Fibroblast of mammary gland (primary cell): ENCODE results near the gene JARID2.

ENCODE experiments used
- DNase-seq: peaks from one replicate; pipeline ENCODE4 v3.0.0-alpha.2; 2010; ENCODE audit warnings: low read depth
- H3K4me3 ChIP-seq: 2 replicates; pipeline ENCODE4 v1.5.1; 2011; ENCODE audit warnings: low read depth, mild to moderate bottlenecking, low read length, moderate library complexity; ENCODE audit not compliant: control insufficient read depth
- TF ChIP-seq, protein P1 (sequence below): conservative IDR thresholded peaks from 2 replicates; pipeline ENCODE4 v1.5.1; 2011; ENCODE audit warnings: low read depth, low read length, inconsistent platforms; ENCODE audit not compliant: control insufficient read depth, insufficient read depth

JARID2 gene

DNA sequence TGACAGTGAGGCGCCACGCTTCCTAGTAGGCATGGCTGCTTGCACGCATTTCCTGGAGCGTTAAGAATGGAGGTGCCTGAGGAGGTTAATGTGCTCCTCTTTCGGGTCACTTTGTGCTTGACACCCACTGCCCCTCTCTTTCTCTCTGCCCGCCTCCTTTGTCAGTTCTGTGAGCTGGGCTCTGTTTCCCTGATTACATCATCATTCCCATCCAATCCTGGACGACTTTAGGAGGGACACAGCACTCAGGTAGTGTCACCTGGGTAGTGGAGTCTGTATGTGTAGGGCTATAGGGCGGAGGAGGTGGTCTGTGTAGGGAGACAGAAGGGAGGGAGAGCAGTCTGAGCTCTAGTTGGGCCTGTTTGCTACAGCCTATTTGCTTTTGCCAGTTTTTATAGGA lies 136.8 kb downstream of the JARID2 start:
- TF ChIP-seq, protein P1, sequence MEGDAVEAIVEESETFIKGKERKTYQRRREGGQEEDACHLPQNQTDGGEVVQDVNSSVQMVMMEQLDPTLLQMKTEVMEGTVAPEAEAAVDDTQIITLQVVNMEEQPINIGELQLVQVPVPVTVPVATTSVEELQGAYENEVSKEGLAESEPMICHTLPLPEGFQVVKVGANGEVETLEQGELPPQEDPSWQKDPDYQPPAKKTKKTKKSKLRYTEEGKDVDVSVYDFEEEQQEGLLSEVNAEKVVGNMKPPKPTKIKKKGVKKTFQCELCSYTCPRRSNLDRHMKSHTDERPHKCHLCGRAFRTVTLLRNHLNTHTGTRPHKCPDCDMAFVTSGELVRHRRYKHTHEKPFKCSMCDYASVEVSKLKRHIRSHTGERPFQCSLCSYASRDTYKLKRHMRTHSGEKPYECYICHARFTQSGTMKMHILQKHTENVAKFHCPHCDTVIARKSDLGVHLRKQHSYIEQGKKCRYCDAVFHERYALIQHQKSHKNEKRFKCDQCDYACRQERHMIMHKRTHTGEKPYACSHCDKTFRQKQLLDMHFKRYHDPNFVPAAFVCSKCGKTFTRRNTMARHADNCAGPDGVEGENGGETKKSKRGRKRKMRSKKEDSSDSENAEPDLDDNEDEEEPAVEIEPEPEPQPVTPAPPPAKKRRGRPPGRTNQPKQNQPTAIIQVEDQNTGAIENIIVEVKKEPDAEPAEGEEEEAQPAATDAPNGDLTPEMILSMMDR, result no peak
- H3K4me3 ChIP-seq, result no peak overlapping the region
- DNase-seq, result no peak

DNA sequence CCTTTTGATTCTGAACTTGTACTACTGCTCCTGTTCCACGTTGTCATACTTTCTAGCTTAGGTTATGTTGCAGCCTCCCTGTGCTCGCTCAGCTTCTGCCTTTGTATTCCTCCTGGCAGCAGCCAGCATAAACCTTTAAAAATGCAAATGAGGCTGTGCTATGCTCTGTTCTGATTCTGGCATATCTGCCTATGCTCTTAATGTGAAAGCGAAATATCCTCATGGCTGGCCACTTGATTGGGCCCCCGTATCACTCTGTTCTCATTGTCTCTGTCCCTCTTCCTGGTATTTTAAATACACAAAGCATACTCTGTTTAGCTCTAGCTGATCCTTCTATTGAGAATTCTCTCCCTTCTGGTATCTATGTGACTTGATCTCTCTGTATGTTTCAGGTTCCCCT lies 139.0 kb downstream of the JARID2 start:
- no peak for DNase-seq
- H3K4me3 ChIP-seq, result no peak overlapping the region
- TF ChIP-seq, protein P1, result no peak

DNA sequence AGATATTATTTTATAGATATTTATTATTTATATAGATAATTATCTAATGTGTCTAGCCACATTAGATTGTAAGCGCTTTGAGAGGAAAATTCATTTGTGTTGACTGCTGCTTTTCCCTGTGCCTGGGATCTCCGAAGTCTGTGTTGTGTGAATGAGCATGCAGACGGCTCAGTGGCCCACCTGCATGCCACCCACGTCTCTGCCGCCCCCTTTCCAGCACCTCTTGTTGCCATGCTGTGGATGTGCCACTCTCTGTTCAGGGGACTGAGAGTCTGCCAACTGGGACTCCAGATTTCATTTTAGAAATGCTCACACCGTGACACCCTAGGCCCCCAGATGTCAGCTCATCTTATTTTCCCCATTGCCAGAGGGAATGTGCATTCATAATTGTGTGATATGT lies 139.7 kb downstream of the JARID2 start:
- no peak for DNase-seq
- H3K4me3 ChIP-seq, result no peak overlapping the region
- TF ChIP-seq, protein P1, result no peak

DNA sequence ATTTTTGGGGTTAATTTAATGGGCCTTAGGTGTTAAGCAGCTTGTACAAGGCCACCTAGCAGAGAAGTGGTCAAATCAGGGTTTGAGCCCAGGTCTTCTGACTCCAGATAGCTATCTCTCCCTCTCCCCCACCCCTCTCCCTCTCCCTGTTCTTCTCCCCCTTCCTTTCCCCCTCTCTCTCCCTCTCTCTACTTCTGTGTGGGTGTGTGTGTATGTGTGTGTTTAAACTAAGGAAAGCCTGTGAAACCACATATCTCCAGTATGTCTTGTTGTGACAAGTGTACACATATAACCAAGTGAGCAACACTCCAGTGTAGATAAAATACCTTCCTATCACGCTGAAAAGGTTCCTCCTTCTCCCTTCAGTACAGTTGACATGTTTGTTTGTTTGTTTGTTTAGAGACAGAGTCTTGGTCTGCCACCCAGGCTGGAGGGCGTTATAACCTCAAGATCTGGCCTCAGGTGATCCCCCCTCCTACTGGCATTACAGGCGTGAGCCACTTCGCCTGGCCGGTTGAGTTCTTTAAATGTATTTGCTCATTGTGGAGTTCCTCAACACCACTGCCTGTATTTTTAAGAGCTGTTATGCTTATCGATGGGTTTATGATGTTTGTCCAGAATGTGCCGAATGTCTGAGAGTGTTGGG lies 140.4 kb downstream of the JARID2 start:
- TF ChIP-seq, protein P1, result no peak
- H3K4me3 ChIP-seq, result no peak overlapping the region
- DNase-seq, result no peak

DNA sequence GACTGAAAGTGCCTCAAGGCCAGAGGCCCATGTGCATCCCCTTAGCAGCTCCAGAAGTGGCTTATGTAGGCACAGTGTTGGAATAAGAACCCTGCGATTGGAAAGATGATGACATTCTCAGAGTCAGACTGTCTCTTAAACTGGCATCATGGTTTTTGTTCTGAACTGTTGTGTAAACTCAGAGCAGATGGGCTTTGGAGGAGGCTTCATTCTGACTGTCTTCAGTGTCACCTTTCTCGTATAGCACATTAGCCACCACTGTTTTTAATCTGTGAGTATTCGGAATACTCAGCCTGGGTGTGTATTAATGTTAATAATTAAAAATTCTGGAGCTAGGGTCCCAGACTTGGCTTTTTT lies 140.9 kb downstream of the JARID2 start:
- DNase-seq, result no peak
- TF ChIP-seq, protein P1, result no peak
- H3K4me3 ChIP-seq, result no peak overlapping the region

DNA sequence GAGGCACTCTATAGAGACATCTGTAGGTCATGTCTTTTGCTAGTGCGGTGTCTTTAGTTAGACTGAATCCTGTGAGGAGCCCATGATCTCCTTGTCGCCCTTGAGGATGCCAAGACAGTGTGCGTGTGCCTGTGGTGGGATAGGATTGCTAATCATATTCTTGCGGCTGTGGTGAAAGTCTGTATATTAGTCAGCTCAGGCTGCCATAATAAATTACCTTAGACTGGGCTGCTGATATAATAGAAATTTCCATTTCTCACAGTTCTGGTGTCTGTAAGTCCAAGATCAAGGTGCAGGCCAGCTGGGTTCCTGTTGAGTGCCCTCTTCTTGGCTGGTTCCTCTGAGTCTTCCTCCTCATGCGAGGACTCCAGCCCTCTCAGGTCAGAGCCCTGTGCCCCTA lies 141.2 kb downstream of the JARID2 start:
- H3K4me3 ChIP-seq, result no peak overlapping the region
- TF ChIP-seq, protein P1, result no peak
- peak; percentile 57 for DNase-seq
